Esophagus muscularis mucosa (tissue), 4 donors: Measurements from ENCODE around the gene ERMARD.

ENCODE experiments used
- EP300 ChIP-seq: sonication (generic); formaldehyde crosslinking; IDR thresholded peaks from one replicate; pipeline ENCODE4 v1.6.1; 2017; ENCODE audit warnings: antibody characterized with exemption
- POLR2A ChIP-seq: fragments of 450-650 bp; IDR thresholded peaks from one replicate; pipeline ENCODE4 v1.6.1; 2017; ENCODE audit warnings: antibody characterized with exemption, moderate library complexity, mild to moderate bottlenecking, low read depth
- POLR2AphosphoS5 ChIP-seq, 2 donors: sonication (generic); formaldehyde crosslinking; IDR thresholded peaks; one replicate each; pipeline ENCODE4 v1.6.1; 2017; ENCODE audit warnings: antibody characterized with exemption in 2 of 2
- TF ChIP-seq, protein P1 (sequence below), 3 experiments: fragments of 200-600 bp in 2 of 3; fragments of 450-650 bp in 1 of 3; sonication (generic) in 2 of 3; IDR thresholded peaks; one replicate each; pipeline ENCODE4 v1.5.1; 2017 to 2019; ENCODE audit warnings: antibody characterized with exemption in 3 of 3, mild to moderate bottlenecking in 2 of 3, moderate library complexity in 1 of 3

DNA sequence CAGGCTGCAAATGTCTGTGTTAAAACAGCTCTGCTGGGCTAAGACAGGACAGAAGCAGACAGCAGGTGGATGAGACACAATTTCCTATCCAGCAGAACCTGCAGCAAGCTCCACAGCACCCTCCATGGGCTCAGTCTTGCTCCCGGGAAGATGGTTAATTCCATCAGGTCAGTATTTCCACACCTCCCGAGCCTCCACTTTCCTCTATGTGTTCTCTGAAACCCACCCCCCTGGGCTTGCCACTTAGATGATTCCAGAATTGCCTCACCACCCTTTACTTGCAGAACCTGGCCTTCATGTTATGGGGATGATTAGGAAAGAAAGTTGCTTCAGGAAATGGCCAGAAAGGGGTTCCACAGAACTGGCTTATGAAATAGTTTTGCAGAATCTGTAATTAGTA is 43.8 kb downstream of the ERMARD start:
- TF ChIP-seq, protein P1, sequence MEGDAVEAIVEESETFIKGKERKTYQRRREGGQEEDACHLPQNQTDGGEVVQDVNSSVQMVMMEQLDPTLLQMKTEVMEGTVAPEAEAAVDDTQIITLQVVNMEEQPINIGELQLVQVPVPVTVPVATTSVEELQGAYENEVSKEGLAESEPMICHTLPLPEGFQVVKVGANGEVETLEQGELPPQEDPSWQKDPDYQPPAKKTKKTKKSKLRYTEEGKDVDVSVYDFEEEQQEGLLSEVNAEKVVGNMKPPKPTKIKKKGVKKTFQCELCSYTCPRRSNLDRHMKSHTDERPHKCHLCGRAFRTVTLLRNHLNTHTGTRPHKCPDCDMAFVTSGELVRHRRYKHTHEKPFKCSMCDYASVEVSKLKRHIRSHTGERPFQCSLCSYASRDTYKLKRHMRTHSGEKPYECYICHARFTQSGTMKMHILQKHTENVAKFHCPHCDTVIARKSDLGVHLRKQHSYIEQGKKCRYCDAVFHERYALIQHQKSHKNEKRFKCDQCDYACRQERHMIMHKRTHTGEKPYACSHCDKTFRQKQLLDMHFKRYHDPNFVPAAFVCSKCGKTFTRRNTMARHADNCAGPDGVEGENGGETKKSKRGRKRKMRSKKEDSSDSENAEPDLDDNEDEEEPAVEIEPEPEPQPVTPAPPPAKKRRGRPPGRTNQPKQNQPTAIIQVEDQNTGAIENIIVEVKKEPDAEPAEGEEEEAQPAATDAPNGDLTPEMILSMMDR (IDR thresholded peaks at IDR 0.05), result no peak
- TF ChIP-seq POLR2AphosphoS5 (IDR thresholded peaks at IDR 0.05) (no peak), EP300 (no peak), POLR2A (no peak)
